ENCODE data around the gene ANKRD13C.

Gene ANKRD13C

GRCh38 chr1:70278710-70279109 lies 75.8 kb downstream of the ANKRD13C start:
- DNase-seq (ENCODE audit: low read depth in 2 of 2), result no peak
- H3K4me3 ChIP-seq (replicated peaks in 1 of 2; ENCODE audit: low read depth in 2 of 2, low read length in 2 of 2), result no peak overlapping the region
- TF ChIP-seq, protein P1, sequence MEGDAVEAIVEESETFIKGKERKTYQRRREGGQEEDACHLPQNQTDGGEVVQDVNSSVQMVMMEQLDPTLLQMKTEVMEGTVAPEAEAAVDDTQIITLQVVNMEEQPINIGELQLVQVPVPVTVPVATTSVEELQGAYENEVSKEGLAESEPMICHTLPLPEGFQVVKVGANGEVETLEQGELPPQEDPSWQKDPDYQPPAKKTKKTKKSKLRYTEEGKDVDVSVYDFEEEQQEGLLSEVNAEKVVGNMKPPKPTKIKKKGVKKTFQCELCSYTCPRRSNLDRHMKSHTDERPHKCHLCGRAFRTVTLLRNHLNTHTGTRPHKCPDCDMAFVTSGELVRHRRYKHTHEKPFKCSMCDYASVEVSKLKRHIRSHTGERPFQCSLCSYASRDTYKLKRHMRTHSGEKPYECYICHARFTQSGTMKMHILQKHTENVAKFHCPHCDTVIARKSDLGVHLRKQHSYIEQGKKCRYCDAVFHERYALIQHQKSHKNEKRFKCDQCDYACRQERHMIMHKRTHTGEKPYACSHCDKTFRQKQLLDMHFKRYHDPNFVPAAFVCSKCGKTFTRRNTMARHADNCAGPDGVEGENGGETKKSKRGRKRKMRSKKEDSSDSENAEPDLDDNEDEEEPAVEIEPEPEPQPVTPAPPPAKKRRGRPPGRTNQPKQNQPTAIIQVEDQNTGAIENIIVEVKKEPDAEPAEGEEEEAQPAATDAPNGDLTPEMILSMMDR (IDR thresholded peaks at IDR 0.05; ENCODE audit: low read depth, low read length), result no peak

GRCh38 chr1:70277875-70278274 lies 76.6 kb downstream of the ANKRD13C start:
- TF ChIP-seq, protein P1 (IDR thresholded peaks at IDR 0.05; ENCODE audit: low read depth, low read length), result no peak
- no peak for DNase-seq (ENCODE audit: low read depth in 2 of 2)
- no peak overlapping the region for H3K4me3 ChIP-seq (replicated peaks in 1 of 2; ENCODE audit: low read depth in 2 of 2, low read length in 2 of 2)

- H3K4me3 ChIP-seq (replicated peaks in 1 of 2; ENCODE audit: low read depth in 2 of 2, low read length in 2 of 2), result no peak overlapping the region
- no peak for DNase-seq (ENCODE audit: low read depth in 2 of 2)
- TF ChIP-seq, protein P1 (IDR thresholded peaks at IDR 0.05; ENCODE audit: low read depth, low read length), result no peak
Measured at GRCh38 chr1:70265946-70266345, 88.6 kb downstream of the ANKRD13C start.

DNA sequence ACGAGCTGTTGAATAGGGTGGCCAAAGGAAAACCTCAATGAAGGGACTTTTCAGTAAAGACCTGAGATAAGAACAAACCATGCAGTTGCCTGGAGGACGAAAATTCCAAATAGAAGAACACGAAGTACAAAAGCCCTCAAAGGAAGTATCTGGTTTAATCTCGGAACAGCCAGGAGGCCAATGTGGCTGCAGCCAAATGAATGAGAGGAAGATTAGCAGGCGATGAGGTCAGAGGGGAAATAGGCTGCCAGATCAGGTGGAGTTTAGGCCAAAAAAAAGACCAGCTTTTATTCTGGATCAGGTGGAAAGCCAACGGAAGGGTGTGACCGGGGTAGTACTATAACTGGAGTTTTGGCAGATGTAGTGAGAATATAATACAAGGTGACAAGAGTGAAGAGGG lies 89.7 kb downstream of the ANKRD13C start:
- TF ChIP-seq, protein P1 (IDR thresholded peaks at IDR 0.05; ENCODE audit: low read depth, low read length), result no peak
- H3K4me3 ChIP-seq (replicated peaks in 1 of 2; ENCODE audit: low read depth in 2 of 2, low read length in 2 of 2), result no peak overlapping the region
- DNase-seq (ENCODE audit: low read depth in 2 of 2), result no peak

- DNase-seq (ENCODE audit: low read depth in 2 of 2), result no peak
- TF ChIP-seq, protein P1 (IDR thresholded peaks at IDR 0.05; ENCODE audit: low read depth, low read length), result no peak
- H3K4me3 ChIP-seq (replicated peaks in 1 of 2; ENCODE audit: low read depth in 2 of 2, low read length in 2 of 2), result no peak overlapping the region
Measured at GRCh38 chr1:70256664-70257063, 97.9 kb downstream of the ANKRD13C start.

- no peak for DNase-seq (ENCODE audit: low read depth in 2 of 2)
- TF ChIP-seq, protein P1 (IDR thresholded peaks at IDR 0.05; ENCODE audit: low read depth, low read length), result no peak
- H3K4me3 ChIP-seq (replicated peaks in 1 of 2; ENCODE audit: low read depth in 2 of 2, low read length in 2 of 2), result no peak overlapping the region
Measured at GRCh38 chr1:70248729-70249128, 105.8 kb downstream of the ANKRD13C start.

GRCh38 chr1:70247768-70248167 lies 106.8 kb downstream of the ANKRD13C start:
- TF ChIP-seq, protein P1 (IDR thresholded peaks at IDR 0.05; ENCODE audit: low read depth, low read length), result no peak
- DNase-seq (ENCODE audit: low read depth in 2 of 2), result no peak
- H3K4me3 ChIP-seq (replicated peaks in 1 of 2; ENCODE audit: low read depth in 2 of 2, low read length in 2 of 2), result no peak overlapping the region

Data from cardiac fibroblast (primary cell).